Smooth muscle cell (in vitro differentiated cells): ENCODE data around the gene ADD3. TPM values are rescaled to one million over a fixed set of nuclear protein-coding genes. Genes with fewer than 3 reads are reported as not detected.

ENCODE experiments used
- DNase-seq: peaks from one replicate; lab custom pipeline; 2025; ENCODE audit not compliant: unreplicated experiment; lab: John Stamatoyannopoulos, UW
- H2AFZ ChIP-seq: fragments of 200-600 bp; sonication (generic); 2 replicates; pipeline ENCODE4 v1.6.0; 2016; ENCODE audit warnings: antibody characterized with exemption, low read depth, mild to moderate bottlenecking
- H3F3A ChIP-seq: fragments of 200-600 bp; sonication (generic); 2 replicates; pipeline ENCODE4 v1.6.0; 2017; ENCODE audit warnings: antibody characterized with exemption, low read depth
- H3K27ac ChIP-seq: fragments of 200-600 bp; sonication (generic); 2 replicates; pipeline ENCODE4 v1.5.1; 2016; ENCODE audit warnings: low read depth, mild to moderate bottlenecking
- H3K27me3 ChIP-seq: fragments of 200-600 bp; sonication (generic); 2 replicates; pipeline ENCODE4 v1.6.1; 2016; ENCODE audit warnings: low read depth, mild to moderate bottlenecking
- H3K36me3 ChIP-seq: fragments of 200-600 bp; sonication (generic); 2 replicates; pipeline ENCODE4 v1.5.1; 2016; ENCODE audit warnings: low read depth
- H3K4me1 ChIP-seq: fragments of 200-600 bp; sonication (generic); 2 replicates; pipeline ENCODE4 v1.5.1; 2016; ENCODE audit warnings: low read depth
- H3K4me2 ChIP-seq: fragments of 200-600 bp; sonication (generic); 2 replicates; pipeline ENCODE4 v1.6.0; 2016; ENCODE audit warnings: mild to moderate bottlenecking
- H3K4me3 ChIP-seq: fragments of 200-600 bp; sonication (generic); 2 replicates; pipeline ENCODE4 v1.5.1; 2016; ENCODE audit warnings: mild to moderate bottlenecking
- H3K79me2 ChIP-seq: fragments of 200-600 bp; sonication (generic); 2 replicates; pipeline ENCODE4 v1.6.0; 2016; ENCODE audit warnings: low read depth, mild to moderate bottlenecking
- H3K9ac ChIP-seq: fragments of 200-600 bp; sonication (generic); 2 replicates; pipeline ENCODE4 v1.6.0; 2016; ENCODE audit warnings: low read depth
- H3K9me3 ChIP-seq: fragments of 200-600 bp; sonication (generic); replicated peaks from 2 replicates; pipeline ENCODE4 v1.5.1; 2016; ENCODE audit warnings: low read depth
- H4K20me1 ChIP-seq: fragments of 200-600 bp; sonication (generic); 2 replicates; pipeline ENCODE4 v1.6.0; 2016; ENCODE audit warnings: low read depth
- WGBS: methylation state at CpG from one replicate; pipeline ENCODE4 v1.1.7; 2016; ENCODE audit warnings: low lambda C conversion rate; 5-methylcytosine and 5-hydroxymethylcytosine counted together
- polyA plus RNA-seq: library from polyadenylated mRNA; unstranded; fragments of >200 nt; fragmentation: Nextera tagmentation; extraction: Ambion mirVana; gene quantifications from 2 replicates; pipeline ENCODE4 v1.2.1, GENCODE V29; 2016
- total RNA-seq: library from RNA; depleted of rRNA; stranded (reverse); fragments of >200 nt; gene quantifications from 2 replicates; pipeline ENCODE4 v1.2.3, GENCODE V29; 2014
- TF ChIP-seq, protein P1 (sequence below): fragments of 200-600 bp; sonication (generic); IDR thresholded peaks from 2 replicates; pipeline ENCODE4 v1.5.1; 2017; ENCODE audit warnings: borderline replicate concordance, mild to moderate bottlenecking, antibody characterized with exemption; ENCODE audit not compliant: insufficient read depth, poor library complexity, severe bottlenecking

The ADD3 gene
- total and polyA plus RNA-seq, 2 experiments from 2014 or later: 75.0 to 155 TPM

DNA sequence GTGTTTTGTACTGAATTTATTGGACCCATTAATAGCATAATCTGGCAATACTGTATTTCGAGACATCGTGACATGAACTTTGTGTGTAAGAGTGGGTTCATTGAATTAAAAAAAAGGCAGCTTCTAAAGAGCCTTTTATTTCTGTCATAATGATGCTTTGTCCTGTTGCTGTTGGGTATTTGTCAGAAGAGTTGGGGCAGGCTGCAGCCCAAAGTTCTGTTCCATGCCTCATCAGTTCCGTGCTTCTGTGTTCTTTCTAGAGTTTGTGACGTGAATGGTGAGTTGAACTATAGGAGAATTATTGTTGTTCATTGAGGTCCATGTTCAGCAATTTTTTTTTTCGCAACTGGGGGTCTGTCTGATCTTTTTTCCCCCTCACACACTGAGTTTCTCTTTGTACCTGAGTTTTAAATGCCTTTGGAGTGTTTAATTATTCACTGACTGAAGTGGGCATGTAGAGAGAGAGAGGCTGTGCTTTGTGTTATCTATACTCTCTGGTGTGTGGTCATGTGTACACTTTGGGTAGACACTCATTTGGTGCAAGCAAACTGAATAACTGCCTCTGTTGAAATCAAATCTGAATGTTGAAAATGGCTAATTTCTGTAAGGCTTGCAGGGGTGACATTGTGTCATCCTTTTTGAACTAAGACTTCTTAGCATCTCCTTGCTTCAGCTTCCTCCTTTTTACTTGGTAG lies 69.8 kb downstream of the ADD3 start:
- Histone ChIP-seq H3F3A (peaks cover 5% of the 10 kb centered on the region), H2AFZ (no peak overlapping the region), H3K27me3 (no peaks in the 10 kb centered on the region), H3K9ac (peak overlapping the region; percentile 5), H3K4me2 (peak overlapping the region; percentile 53), H3K4me1 (peaks cover 52% of the 10 kb centered on the region), H3K9me3 (no peaks in the 10 kb centered on the region), H3K4me3 (peak overlapping the region; percentile 27), H4K20me1 (peaks cover 46% of the 10 kb centered on the region), H3K79me2 (peaks cover 75% of the 10 kb centered on the region), H3K27ac (peak overlapping the region; percentile 67), H3K36me3 (no peaks in the 10 kb centered on the region)
- no peak for DNase-seq
- TF ChIP-seq, protein P1, sequence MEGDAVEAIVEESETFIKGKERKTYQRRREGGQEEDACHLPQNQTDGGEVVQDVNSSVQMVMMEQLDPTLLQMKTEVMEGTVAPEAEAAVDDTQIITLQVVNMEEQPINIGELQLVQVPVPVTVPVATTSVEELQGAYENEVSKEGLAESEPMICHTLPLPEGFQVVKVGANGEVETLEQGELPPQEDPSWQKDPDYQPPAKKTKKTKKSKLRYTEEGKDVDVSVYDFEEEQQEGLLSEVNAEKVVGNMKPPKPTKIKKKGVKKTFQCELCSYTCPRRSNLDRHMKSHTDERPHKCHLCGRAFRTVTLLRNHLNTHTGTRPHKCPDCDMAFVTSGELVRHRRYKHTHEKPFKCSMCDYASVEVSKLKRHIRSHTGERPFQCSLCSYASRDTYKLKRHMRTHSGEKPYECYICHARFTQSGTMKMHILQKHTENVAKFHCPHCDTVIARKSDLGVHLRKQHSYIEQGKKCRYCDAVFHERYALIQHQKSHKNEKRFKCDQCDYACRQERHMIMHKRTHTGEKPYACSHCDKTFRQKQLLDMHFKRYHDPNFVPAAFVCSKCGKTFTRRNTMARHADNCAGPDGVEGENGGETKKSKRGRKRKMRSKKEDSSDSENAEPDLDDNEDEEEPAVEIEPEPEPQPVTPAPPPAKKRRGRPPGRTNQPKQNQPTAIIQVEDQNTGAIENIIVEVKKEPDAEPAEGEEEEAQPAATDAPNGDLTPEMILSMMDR: no peak
- WGBS: 95% methylated on average over 5 of the region's 5 CpGs

DNA sequence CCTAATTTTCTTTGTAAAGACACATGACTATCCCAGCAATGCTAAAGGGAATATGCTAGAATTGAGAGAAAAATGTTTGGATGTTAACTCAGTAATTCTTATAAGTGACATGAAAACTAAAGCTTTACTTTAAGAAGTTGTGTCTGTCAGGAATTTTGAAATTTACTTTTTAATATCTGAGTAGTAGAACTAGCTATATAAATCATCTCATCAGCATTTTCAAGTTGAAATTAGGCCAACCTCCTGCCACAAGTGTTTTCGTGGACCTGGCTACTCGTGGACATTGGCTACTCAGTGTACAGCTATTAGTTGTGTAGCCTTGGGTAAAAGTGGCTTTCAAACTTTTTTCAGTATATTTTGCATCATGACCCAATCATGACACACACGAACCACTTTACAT lies 70.5 kb downstream of the ADD3 start:
- peaks cover 75% of the 10 kb centered on the region for H3K79me2 ChIP-seq
- peaks cover 52% of the 10 kb centered on the region for H3K4me1 ChIP-seq
- no peaks in the 10 kb centered on the region for H3K36me3 ChIP-seq
- H3K27ac ChIP-seq: no peak overlapping the region
- H4K20me1 ChIP-seq: peaks cover 43% of the 10 kb centered on the region
- no peaks in the 10 kb centered on the region for H3K27me3 ChIP-seq
- 73% methylated on average over 3 of the region's 3 CpGs for whole genome bisulfite sequencing
- peaks cover 7% of the 10 kb centered on the region for H3F3A ChIP-seq
- no peak overlapping the region for H2AFZ ChIP-seq
- H3K4me2 ChIP-seq: no peak overlapping the region
- H3K9ac ChIP-seq: no peak overlapping the region
- DNase-seq: no peak
- no peaks in the 10 kb centered on the region for H3K9me3 ChIP-seq
- TF ChIP-seq, protein P1: no peak
- H3K4me3 ChIP-seq: no peak overlapping the region

DNA sequence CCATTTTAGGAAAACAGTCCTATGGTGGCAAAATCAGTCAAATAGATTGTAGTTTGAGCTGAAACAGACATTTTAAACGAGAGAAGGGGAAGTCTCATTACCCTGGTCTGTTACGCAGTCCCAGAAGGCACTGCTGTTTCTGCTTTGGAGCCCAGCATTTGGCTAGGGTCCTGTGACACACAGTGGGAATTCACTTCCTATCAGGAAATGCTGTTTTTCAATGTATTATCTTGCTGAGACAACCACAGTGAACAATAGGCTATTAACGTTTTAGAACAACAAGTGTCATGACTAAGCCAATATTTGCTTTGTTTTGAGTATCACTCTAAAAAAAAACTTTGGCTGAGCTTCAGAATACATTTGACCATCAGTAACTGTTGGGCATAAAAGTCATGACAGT lies 74.1 kb downstream of the ADD3 start:
- Histone ChIP-seq H3K9me3 (no peaks in the 10 kb centered on the region), H3F3A (peaks cover 6% of the 10 kb centered on the region), H3K27me3 (no peaks in the 10 kb centered on the region), H3K4me3 (no peak overlapping the region), H3K9ac (no peak overlapping the region), H3K4me2 (no peak overlapping the region), H3K36me3 (no peaks in the 10 kb centered on the region), H2AFZ (no peak overlapping the region), H4K20me1 (peaks cover 39% of the 10 kb centered on the region), H3K27ac (peak overlapping the region; percentile 76), H3K4me1 (peaks cover 30% of the 10 kb centered on the region), H3K79me2 (peaks cover 85% of the 10 kb centered on the region)
- 65% methylated on average over 3 of the region's 3 CpGs for WGBS
- TF ChIP-seq, protein P1: no peak
- DNase-seq: no peak

DNA sequence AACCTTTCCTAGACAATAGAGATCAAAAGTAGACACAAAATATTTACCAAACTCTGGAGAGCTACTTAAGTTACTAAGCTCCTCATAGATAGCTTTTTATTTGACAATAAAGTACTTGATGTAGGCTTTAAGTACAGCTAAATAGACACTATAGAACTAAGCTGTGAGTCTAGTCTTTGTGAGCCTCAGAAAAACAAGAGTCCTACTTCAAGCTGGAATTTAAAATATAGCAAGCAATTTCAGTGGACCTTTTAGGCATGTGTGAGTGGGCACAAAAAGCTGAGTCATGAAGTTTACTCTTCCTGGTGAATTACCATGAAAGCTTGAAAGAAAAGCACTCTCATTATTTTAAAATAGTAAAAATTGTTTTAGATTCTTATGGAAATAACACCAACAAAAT lies 76.1 kb downstream of the ADD3 start:
- Histone ChIP-seq H3K4me2 (peak overlapping the region; percentile 40), H3F3A (peaks cover 4% of the 10 kb centered on the region), H3K4me3 (no peak overlapping the region), H4K20me1 (peaks cover 40% of the 10 kb centered on the region), H3K9ac (no peak overlapping the region), H2AFZ (no peak overlapping the region), H3K79me2 (peaks cover 86% of the 10 kb centered on the region), H3K27me3 (no peaks in the 10 kb centered on the region), H3K9me3 (no peaks in the 10 kb centered on the region), H3K4me1 (peaks cover 18% of the 10 kb centered on the region), H3K27ac (peak overlapping the region; percentile 76), H3K36me3 (no peaks in the 10 kb centered on the region)
- DNase-seq: no peak
- TF ChIP-seq, protein P1: no peak
